Stimulated activated CD4-positive, alpha-beta T cell treated with anti-CD3 and anti-CD28 coated beads, Interleukin-4, amount 100 ng/mL, for 4 hours (primary cell): Measurements from ENCODE around the gene ATP9A.
A peak's percentile ranks its signal among the peaks of the same experiment; 100 is the strongest.
"Not testable (repeated sequence)": the region's sequence is repeated elsewhere in the genome, so short reads cannot be mapped to it uniquely, and the experiment has no call there.

ENCODE experiments used
- DNase-seq, 2 experiments: peaks; one replicate each; pipeline ENCODE4 v3.0.0-alpha.2; 2020

The ATP9A gene

GRCh38 chr20:51687108-51687507, 81.1 kb downstream of the ATP9A start:
- no peak for DNase-seq

GRCh38 chr20:51685494-51685893, 82.7 kb downstream of the ATP9A start:
- DNase-seq, result not testable (repeated sequence)

DNA sequence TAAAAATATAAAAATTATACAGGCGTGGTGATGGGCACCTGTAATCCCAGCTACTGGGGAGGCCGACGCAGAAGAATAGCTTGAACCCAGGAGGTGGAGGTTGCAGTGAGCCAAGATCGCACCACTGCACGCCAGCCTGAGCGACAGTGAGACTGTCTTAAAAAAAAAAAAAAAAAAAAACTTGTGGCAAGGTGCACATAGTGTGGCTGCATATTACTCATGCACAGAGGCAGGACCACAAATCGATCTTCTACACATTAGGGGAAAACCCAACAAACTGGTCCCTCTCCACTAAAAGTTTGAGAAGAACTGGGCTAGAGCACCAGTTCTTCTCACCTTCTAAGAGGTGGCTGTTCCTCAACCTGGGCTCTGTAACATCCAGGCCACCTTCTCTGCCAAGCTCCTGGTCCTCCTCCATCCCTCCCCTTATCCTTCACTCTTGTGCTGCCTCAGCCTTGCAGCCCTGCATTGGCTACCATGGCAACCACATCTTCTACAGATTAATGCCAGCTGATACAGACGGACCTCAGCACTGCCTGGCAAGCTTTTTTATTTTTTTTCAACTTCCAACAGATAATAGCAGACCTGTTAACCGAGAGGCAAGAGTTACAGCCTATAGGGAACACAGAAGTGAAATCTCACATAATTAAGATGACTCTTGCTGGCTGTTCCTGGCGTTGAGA, 88.0 kb downstream of the ATP9A start:
- DNase-seq, result no peak

DNA sequence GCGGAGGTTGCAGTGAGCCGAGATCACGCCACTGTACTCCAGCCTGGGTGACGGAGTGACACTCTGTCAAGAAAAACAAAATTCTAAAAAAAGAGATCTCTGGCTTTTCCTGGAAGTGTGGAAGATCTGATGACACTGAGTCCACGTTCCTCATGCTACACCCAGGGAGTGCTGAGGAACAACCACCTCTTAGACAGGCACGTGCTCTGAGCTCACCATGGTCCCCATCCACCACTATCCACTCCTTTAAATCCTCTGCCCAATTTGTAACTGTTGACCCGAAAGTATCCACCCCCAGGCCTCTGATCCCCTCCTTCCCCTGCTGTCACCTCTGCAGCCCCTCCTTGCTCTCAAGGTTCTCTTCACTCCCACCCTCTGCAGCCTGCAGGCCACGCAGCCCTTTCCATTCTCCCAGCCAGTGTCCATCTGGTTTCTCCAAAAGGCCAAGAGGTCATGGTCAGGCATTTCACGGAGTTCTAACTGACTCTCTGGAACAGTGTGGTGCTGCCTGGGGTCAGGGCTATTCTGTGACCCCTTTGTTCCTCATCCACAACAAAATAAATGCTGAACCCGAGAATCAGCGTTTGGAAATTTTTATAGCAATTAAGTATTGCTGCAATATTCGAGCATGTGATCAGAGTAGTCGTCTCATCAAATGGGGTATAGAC, 88.8 kb downstream of the ATP9A start:
- DNase-seq, result no peak

GRCh38 chr20:51678026-51678697, 90.0 kb downstream of the ATP9A start:
- DNase-seq, result no peak

GRCh38 chr20:51668947-51669346, 99.2 kb downstream of the ATP9A start:
- DNase-seq, result no peak

DNA sequence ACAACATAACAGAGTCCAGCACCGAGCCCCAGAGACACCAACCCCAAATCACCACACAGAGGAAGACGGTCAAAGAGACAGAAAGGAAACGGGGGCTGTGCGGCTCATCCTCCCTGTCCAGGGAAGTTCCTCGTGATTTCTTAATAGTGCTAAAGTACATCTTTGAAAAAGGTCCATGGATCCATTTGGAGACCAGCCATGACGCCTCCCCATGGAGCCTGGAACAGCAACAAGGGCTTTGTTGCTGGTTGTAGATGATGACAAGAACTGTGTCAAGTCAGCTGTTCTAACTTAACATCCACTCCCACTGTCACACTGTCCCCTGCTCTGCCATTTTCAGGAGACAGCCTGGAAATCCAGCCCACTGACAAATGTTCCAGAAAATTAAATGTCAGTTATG, 99.7 kb downstream of the ATP9A start:
- DNase-seq, result no peak

GRCh38 chr20:51667491-51667890, 100.7 kb downstream of the ATP9A start:
- DNase-seq, result no peak

GRCh38 chr20:51667002-51667408, 101.2 kb downstream of the ATP9A start:
- no peak for DNase-seq

GRCh38 chr20:51666126-51666525, 102.1 kb downstream of the ATP9A start:
- DNase-seq, result no peak

DNA sequence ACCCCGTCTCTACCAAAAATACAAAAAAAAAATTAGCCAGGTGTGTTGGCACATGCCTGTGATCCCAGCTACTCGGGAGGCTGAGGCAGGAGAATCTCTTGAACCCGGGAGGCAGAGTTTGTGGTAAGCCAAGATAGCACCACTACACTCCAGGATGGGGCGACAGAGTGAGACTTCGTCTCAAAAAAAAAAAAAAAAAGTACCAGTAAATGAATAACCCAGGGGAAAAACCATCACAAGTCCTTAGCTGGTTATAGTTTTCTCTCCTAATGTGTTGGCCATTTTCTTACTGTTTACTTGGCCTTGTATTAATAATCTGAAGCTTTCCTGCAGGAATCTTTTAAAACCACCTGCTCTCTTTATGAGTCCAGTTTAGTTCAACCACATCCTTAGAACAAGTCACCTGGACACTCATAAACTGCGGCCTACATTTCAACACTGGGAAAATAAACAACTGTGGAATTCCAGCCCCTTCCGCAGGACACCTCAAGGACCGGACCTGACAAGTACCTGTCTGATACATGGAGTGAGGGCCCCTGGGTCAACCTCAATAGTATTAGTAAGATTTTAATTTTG, 102.6 kb downstream of the ATP9A start:
- DNase-seq, result no peak

GRCh38 chr20:51661609-51662178, 106.5 kb downstream of the ATP9A start:
- peak; percentile 15 to 62 for DNase-seq

GRCh38 chr20:51660672-51661608, 107.2 kb downstream of the ATP9A start:
- no peak for DNase-seq

DNA sequence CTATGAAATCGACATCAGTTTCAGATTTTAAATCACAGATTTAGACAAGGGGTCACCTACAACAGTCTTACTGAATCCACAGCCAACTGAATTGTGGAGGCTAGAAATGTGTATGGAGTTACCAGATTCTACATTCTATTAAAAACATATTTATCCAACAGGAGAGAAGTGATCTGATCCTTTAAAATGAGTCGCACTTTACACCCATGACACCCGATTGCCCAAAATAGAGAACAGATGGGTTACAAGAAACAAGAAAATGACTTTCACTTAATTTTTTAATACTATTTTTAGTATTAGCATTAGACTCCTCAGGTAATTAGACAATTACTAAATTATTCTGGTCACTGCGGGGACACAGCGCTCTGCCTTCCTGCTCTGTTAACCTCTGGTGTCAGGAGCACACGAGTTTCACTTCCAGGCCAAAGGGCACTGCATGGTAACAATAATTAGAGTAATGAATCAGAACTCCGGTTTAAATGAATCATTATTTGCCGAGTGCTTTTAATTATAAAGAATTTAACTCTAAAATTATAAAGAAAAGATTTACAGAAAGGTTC, 108.6 kb downstream of the ATP9A start:
- no peak for DNase-seq

- no peak for DNase-seq
These were observed 111.4 kb downstream of the ATP9A start for GRCh38 chr20:51656726-51657260.

GRCh38 chr20:51656089-51656488, 112.1 kb downstream of the ATP9A start:
- DNase-seq, result not testable (repeated sequence)

GRCh38 chr20:51654495-51654894, 113.7 kb downstream of the ATP9A start:
- DNase-seq, result no peak

- DNase-seq, result no peak
These were observed 114.1 kb downstream of the ATP9A start for GRCh38 chr20:51654060-51654459.

DNA sequence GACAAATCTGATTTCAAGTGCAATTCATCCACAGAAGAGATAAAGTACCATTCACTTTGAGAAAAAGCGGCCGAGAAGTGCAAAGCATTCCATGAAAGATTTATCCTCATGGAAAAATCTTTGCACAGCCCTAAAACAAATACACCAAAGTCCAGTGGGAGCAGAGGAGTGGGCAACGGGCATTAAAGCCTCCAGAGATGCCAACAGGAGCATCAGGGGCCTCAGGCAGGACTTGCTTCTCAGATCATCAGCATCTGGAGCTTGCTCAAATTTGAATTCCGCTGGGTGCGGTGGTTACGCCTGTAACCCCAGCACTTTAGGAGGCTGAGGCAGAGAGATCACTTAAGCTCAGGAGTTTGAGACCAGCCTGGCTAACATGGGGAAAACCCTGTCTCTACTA, 115.0 kb downstream of the ATP9A start:
- DNase-seq, result no peak

GRCh38 chr20:51651921-51652549, 116.2 kb downstream of the ATP9A start:
- DNase-seq, result no peak

GRCh38 chr20:51650685-51651134, 117.5 kb downstream of the ATP9A start:
- DNase-seq, result no peak
